K562 (cell line): Measurements from ENCODE around the gene C1QTNF2. TPM values are rescaled to one million over a fixed set of nuclear protein-coding genes. Genes with fewer than 3 reads are reported as not detected.

ENCODE experiments used
- CXXC5 ChIP-seq: fragments of 250-450 bp; sonication (Bioruptor Pico); IDR thresholded peaks from 2 replicates; pipeline ENCODE4 v1.8.0; 2022; ENCODE audit warnings: inconsistent platforms, mild to moderate bottlenecking, moderate library complexity
- EGR1 ChIP-seq: fragments of 450-650 bp; conservative IDR thresholded peaks from 2 replicates; pipeline ENCODE4 v1.6.1; 2017; ENCODE audit warnings: mild to moderate bottlenecking
- PHF21A ChIP-seq: fragments of 450-650 bp; IDR thresholded peaks from 2 replicates; pipeline ENCODE4 v1.6.1; 2017; ENCODE audit warnings: low read depth, borderline replicate concordance
- SMAD1 ChIP-seq: fragments of 150-350 bp; IDR thresholded peaks from 2 replicates; pipeline ENCODE4 v1.6.1; 2014; ENCODE audit warnings: low read length, low read depth; ENCODE audit not compliant: partially characterized antibody
- TRIM28 ChIP-seq: fragments of 450-650 bp; IDR thresholded peaks from 2 replicates; pipeline ENCODE4 v1.6.1; 2017
- ZFX ChIP-seq: sonication (generic); formaldehyde crosslinking; IDR thresholded peaks from 2 replicates; pipeline ENCODE4 v1.8.0; 2022; ENCODE audit warnings: mild to moderate bottlenecking, missing genetic modification reagents, moderate library complexity
- ZNF583 ChIP-seq: fragments of 250-450 bp; sonication (Bioruptor Pico); IDR thresholded peaks from 2 replicates; pipeline ENCODE4 v1.4.0; 2020
- polyA plus RNA-seq, 8 experiments: library from polyadenylated mRNA; depleted of rRNA in 4 of 8; stranded (reverse) in 5 of 8; unstranded in 3 of 8; fragments of >200 nt; fragmentation: Nextera tagmentation in 2 of 8; fragmentation: Illumina TruSeq in 1 of 8; extraction: Ambion mirVana in 2 of 8; extraction: Trizol in 1 of 8; gene quantifications; 2 replicates each; pipeline versions ENCODE4 v1.2.1 to v1.2.3, GENCODE V29; 2011 to 2014; ENCODE audit warnings: inconsistent platforms in 1 of 8, missing spikeins in 1 of 8
- total RNA-seq, 7 experiments: library from RNA; depleted of rRNA in 6 of 7; stranded (reverse); fragments of >200 nt in 6 of 7; fragmentation: Illumina TruSeq in 2 of 7; extraction: Trizol in 2 of 7; gene quantifications; 2 replicates each; pipeline versions ENCODE4 v1.2.1 to v1.2.3, GENCODE V29; 2011 to 2021; ENCODE audit warnings: low replicate concordance in 1 of 7
- TF ChIP-seq, protein P1 (sequence below): fragments of 450-650 bp; IDR thresholded peaks from 2 replicates; pipeline ENCODE4 v1.7.0; 2016; ENCODE audit warnings: borderline replicate concordance
- TF ChIP-seq, protein P2 (sequence below): sonication (generic); formaldehyde crosslinking; IDR thresholded peaks from 2 replicates; pipeline ENCODE4 v1.9.0; 2022; ENCODE audit warnings: mild to moderate bottlenecking, missing genetic modification reagents

C1QTNF2 gene
- total and polyA plus RNA-seq, 9 of the 15 experiments (the other 6 are each of a cell fraction or from before 2014, with no cell fraction given) = not detected

- TF ChIP-seq, protein P1, sequence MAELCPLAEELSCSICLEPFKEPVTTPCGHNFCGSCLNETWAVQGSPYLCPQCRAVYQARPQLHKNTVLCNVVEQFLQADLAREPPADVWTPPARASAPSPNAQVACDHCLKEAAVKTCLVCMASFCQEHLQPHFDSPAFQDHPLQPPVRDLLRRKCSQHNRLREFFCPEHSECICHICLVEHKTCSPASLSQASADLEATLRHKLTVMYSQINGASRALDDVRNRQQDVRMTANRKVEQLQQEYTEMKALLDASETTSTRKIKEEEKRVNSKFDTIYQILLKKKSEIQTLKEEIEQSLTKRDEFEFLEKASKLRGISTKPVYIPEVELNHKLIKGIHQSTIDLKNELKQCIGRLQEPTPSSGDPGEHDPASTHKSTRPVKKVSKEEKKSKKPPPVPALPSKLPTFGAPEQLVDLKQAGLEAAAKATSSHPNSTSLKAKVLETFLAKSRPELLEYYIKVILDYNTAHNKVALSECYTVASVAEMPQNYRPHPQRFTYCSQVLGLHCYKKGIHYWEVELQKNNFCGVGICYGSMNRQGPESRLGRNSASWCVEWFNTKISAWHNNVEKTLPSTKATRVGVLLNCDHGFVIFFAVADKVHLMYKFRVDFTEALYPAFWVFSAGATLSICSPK = no peak
- TF ChIP-seq, protein P2, sequence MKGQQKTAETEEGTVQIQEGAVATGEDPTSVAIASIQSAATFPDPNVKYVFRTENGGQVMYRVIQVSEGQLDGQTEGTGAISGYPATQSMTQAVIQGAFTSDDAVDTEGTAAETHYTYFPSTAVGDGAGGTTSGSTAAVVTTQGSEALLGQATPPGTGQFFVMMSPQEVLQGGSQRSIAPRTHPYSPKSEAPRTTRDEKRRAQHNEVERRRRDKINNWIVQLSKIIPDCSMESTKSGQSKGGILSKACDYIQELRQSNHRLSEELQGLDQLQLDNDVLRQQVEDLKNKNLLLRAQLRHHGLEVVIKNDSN = peak; percentile 69
- TF ChIP-seq TRIM28 (no peak), EGR1 (peak; percentile 30; the same call in 1 of the 2 replicates), PHF21A (no peak), SMAD1 (no peak), ZNF583 (0 out of 2 replicates have a peak, but pooled peaks have one; percentile 37), CXXC5 (CRISPR knock-in tag) (peak; percentile 40; the same call in 1 of the 2 replicates), ZFX (CRISPR knock-in tag) (peak; percentile 31; the same call in 1 of the 2 replicates)
Measured at GRCh38 chr5:160363660-160364395, 6.6 kb downstream of the C1QTNF2 start (continued).
